ENCODE measurements around the gene ASMT. TPM values are rescaled to one million over a fixed set of nuclear protein-coding genes. Genes with fewer than 3 reads are reported as not detected.
"Not testable (repeated sequence)": the region's sequence is repeated elsewhere in the genome, so short reads cannot be mapped to it uniquely, and the experiment has no call there.

ASMT gene
- total RNA-seq (not detected), polyA plus RNA-seq (under 1 TPM in 3 of 4 donors, not detected in 1; 0.19 to 1.00 (median 0.91) TPM)

GRCh38 chrX:1614927-1615326 lies at the start of gene ASMT:
TSS of gene ASMT (plus strand) at chrX:1615059. CDS start at chrX:1615200, 141 bp downstream.
- Mint-ChIP-seq H3K27ac (peak within 1 kb of the TSS in 1 of 3 donors; percentile 38), H3K36me3 (no peaks in the 10 kb centered on the region), H3K27me3 (no peaks in the 10 kb centered on the region), H3K4me3 (no peak within 1 kb of the TSS), H3K9me3 (no peaks in the 10 kb centered on the region), H3K4me1 (no peaks in the 10 kb centered on the region)
- Histone ChIP-seq H3K4me3 (ENCODE audit: low read depth, low read length) (no peak within 1 kb of the TSS), H3K27ac (ENCODE audit: insufficient read depth, low read length, poor library complexity, severe bottlenecking) (no peak within 1 kb of the TSS), H3K4me1 (ENCODE audit: control insufficient read depth, insufficient read depth, low read length, poor library complexity, severe bottlenecking) (no peaks in the 10 kb centered on the region), H3K27me3 (ENCODE audit: control insufficient read depth, insufficient read depth, low read length) (no peaks in the 10 kb centered on the region), H3K9me3 (ENCODE audit: control insufficient read depth in 2 of 2, low read length in 2 of 2) (no peaks in the 10 kb centered on the region), H3K36me3 (ENCODE audit: control insufficient read depth, insufficient read depth, low read length) (no peaks in the 10 kb centered on the region)
- no peak for DNase-seq
- no peak for ATAC-seq (ENCODE audit: low read depth in 2 of 2)

- H3K4me3 ChIP-seq (ENCODE audit: low read depth, low read length); H3K9me3 Mint-ChIP-seq; H3K27me3 ChIP-seq (ENCODE audit: control insufficient read depth, insufficient read depth, low read length); H3K27me3 Mint-ChIP-seq; H3K9me3 ChIP-seq (ENCODE audit: control insufficient read depth in 2 of 2, low read length in 2 of 2); DNase-seq; ATAC-seq (ENCODE audit: low read depth in 2 of 2); H3K27ac Mint-ChIP-seq; H3K4me3 Mint-ChIP-seq; H3K27ac ChIP-seq (ENCODE audit: insufficient read depth, low read length, poor library complexity, severe bottlenecking); H3K36me3 Mint-ChIP-seq; H3K36me3 ChIP-seq (ENCODE audit: control insufficient read depth, insufficient read depth, low read length): not testable (repeated sequence)
- peaks cover 4 to 31% (median 12%) of the 10 kb centered on the region in 4 donors for H3K4me1 Mint-ChIP-seq
- peaks cover 52% of the 10 kb centered on the region for H3K4me1 ChIP-seq (ENCODE audit: control insufficient read depth, insufficient read depth, low read length, poor library complexity, severe bottlenecking)
These were observed 40.7 kb upstream of the ASMT start for GRCh38 chrX:1574181-1574580.

DNA sequence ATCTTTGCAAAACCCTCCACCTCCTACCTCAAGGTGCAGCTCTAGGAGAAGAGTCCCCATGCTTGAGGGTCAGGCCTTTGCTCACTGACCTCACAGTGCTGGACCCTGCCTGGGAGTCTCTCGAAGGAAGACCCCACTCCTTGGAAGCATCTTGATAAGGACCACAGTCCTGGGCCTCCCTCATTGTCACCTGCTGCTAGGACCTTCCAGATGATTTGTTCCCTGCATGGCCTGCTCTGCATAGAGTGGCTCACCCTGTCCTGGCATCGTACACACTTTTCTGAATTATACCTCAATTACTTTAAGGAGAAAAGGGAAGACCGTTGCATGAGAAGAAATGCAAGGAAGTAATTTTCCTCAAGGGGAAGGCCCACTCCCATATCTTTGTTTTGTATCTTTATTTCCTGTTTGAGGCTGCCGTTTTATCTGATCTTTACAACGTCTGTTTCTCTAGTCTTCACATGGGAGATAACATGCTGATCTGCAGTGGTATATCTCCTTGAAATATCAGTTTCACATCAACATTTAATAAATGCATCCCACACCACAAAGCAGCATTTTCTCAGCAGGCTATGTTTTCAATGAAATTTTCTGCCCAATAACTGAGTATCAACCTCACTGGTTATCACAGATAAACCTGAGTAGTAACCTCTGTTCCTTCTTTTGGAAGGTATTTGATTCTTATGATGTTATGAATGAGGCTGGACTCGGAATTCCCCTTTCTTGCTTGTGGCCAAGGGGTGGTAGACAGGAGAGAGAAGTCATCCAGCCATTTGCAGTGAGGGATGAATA lies 38.5 kb upstream of the ASMT start:
- peak overlapping the region; percentile 31 for H3K27ac ChIP-seq (ENCODE audit: insufficient read depth, low read length, poor library complexity, severe bottlenecking)
- H3K27ac Mint-ChIP-seq = no peak overlapping the region
- H3K36me3 Mint-ChIP-seq = no peaks in the 10 kb centered on the region
- ATAC-seq (ENCODE audit: low read depth in 2 of 2) (peak; percentile 46 to 61), DNase-seq (peak in 1 of 3 donors; percentile 52)
- no peak overlapping the region for H3K4me3 Mint-ChIP-seq
- peaks cover 6 to 21% (median 7%) of the 10 kb centered on the region in 4 donors for H3K4me1 Mint-ChIP-seq
- no peaks in the 10 kb centered on the region for H3K9me3 Mint-ChIP-seq
- H3K27me3 Mint-ChIP-seq = no peaks in the 10 kb centered on the region
- peaks cover 42% of the 10 kb centered on the region for H3K4me1 ChIP-seq (ENCODE audit: control insufficient read depth, insufficient read depth, low read length, poor library complexity, severe bottlenecking)
- no peaks in the 10 kb centered on the region for H3K27me3 ChIP-seq (ENCODE audit: control insufficient read depth, insufficient read depth, low read length)
- H3K36me3 ChIP-seq (ENCODE audit: control insufficient read depth, insufficient read depth, low read length) = no peaks in the 10 kb centered on the region
- peak overlapping the region; percentile 55 for H3K4me3 ChIP-seq (ENCODE audit: low read depth, low read length)
- no peaks in the 10 kb centered on the region for H3K9me3 ChIP-seq (ENCODE audit: control insufficient read depth in 2 of 2, low read length in 2 of 2)

DNA sequence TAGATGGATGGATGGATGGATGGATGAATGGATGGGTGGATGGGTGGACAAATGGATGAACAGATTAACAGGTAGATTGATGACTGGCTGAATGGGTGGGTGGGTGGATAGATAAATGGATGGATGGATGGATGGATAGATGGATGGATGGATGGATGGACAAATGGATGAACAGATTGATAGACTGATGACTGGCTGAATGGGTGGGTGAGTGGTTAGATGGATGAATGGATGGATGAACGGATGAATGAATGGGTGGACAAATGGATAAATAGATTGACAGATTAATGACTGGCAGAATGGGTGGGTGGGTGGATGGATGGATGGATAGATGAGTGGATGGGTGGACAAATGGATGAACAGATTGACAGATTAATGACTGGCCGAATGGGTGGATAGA lies 37.0 kb upstream of the ASMT start:
- Histone ChIP-seq H3K27me3 (ENCODE audit: control insufficient read depth, insufficient read depth, low read length) (no peaks in the 10 kb centered on the region), H3K27ac (ENCODE audit: insufficient read depth, low read length, poor library complexity, severe bottlenecking) (no peak overlapping the region), H3K4me3 (ENCODE audit: low read depth, low read length) (peak overlapping the region; percentile 44), H3K36me3 (ENCODE audit: control insufficient read depth, insufficient read depth, low read length) (no peaks in the 10 kb centered on the region), H3K9me3 (ENCODE audit: control insufficient read depth in 2 of 2, low read length in 2 of 2) (no peaks in the 10 kb centered on the region), H3K4me1 (ENCODE audit: control insufficient read depth, insufficient read depth, low read length, poor library complexity, severe bottlenecking) (peaks cover 47% of the 10 kb centered on the region)
- Mint-ChIP-seq H3K27me3 (no peaks in the 10 kb centered on the region), H3K27ac (no peak overlapping the region), H3K36me3 (no peaks in the 10 kb centered on the region), H3K9me3 (no peaks in the 10 kb centered on the region), H3K4me1 (peaks cover 7 to 13% (median 9%) of the 10 kb centered on the region in 4 donors), H3K4me3 (no peak overlapping the region)
- ATAC-seq (ENCODE audit: low read depth in 2 of 2) (no peak), DNase-seq (no peak)

DNA sequence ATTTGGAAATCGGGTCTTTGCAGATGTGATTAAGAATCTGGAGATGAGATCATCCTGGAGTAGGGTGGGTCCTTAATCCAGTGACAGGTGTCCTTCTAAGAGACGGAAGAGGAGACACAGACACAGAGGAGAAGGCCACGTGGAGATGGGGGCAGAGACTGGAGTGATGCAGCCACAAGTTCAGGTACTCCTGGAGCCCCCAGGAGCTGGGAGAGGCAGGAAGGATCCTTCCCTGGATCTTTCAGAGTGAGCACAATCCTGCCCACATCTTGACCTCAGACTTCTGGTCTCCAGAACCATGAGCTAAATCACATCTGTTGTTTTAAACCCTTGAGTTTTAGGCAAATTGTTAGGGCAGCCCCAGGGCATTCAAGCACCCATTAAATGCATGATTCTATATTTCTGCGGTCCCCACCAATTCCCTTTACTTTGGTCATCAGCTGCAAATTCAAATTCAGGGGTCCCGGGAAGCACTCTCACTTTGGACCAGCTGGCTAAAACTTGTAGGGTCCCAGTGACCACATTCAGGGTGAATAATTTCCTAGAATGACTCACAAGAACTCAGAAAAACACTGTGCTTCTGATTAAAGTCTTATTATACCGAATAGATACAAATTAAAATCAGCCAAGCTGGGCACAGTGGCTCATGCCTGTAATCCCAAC lies 36.2 kb upstream of the ASMT start:
- Histone ChIP-seq H3K27me3 (ENCODE audit: control insufficient read depth, insufficient read depth, low read length) (no peaks in the 10 kb centered on the region), H3K27ac (ENCODE audit: insufficient read depth, low read length, poor library complexity, severe bottlenecking) (no peak overlapping the region), H3K4me1 (ENCODE audit: control insufficient read depth, insufficient read depth, low read length, poor library complexity, severe bottlenecking) (peaks cover 51% of the 10 kb centered on the region), H3K9me3 (ENCODE audit: control insufficient read depth in 2 of 2, low read length in 2 of 2) (no peaks in the 10 kb centered on the region), H3K36me3 (ENCODE audit: control insufficient read depth, insufficient read depth, low read length) (no peaks in the 10 kb centered on the region), H3K4me3 (ENCODE audit: low read depth, low read length) (no peak overlapping the region)
- DNase-seq (no peak), ATAC-seq (ENCODE audit: low read depth in 2 of 2) (no peak)
- H3K9me3 Mint-ChIP-seq = no peaks in the 10 kb centered on the region
- no peak overlapping the region for H3K27ac Mint-ChIP-seq
- peaks cover 7 to 21% (median 13%) of the 10 kb centered on the region in 4 donors for H3K4me1 Mint-ChIP-seq
- H3K27me3 Mint-ChIP-seq = no peaks in the 10 kb centered on the region
- no peaks in the 10 kb centered on the region for H3K36me3 Mint-ChIP-seq
- H3K4me3 Mint-ChIP-seq = no peak overlapping the region

GRCh38 chrX:1581132-1581531 lies 33.7 kb upstream of the ASMT start:
- no peaks in the 10 kb centered on the region for H3K9me3 ChIP-seq (ENCODE audit: control insufficient read depth in 2 of 2, low read length in 2 of 2)
- no peak overlapping the region for H3K27ac ChIP-seq (ENCODE audit: insufficient read depth, low read length, poor library complexity, severe bottlenecking)
- no peaks in the 10 kb centered on the region for H3K36me3 ChIP-seq (ENCODE audit: control insufficient read depth, insufficient read depth, low read length)
- no peaks in the 10 kb centered on the region for H3K9me3 Mint-ChIP-seq
- peaks cover 7 to 26% (median 13%) of the 10 kb centered on the region in 4 donors for H3K4me1 Mint-ChIP-seq
- H3K27ac Mint-ChIP-seq = peak overlapping the region in 2 of 3 donors; percentile 23 to 36
- H3K4me3 ChIP-seq (ENCODE audit: low read depth, low read length) = no peak overlapping the region
- H3K4me3 Mint-ChIP-seq = peak overlapping the region in 3 of 4 donors; percentile 24 to 77 (median 27)
- ATAC-seq (ENCODE audit: low read depth in 2 of 2) (peak; percentile 62 to 69), DNase-seq (peak; percentile 51 to 87 (median 72))
- no peaks in the 10 kb centered on the region for H3K36me3 Mint-ChIP-seq
- H3K27me3 ChIP-seq (ENCODE audit: control insufficient read depth, insufficient read depth, low read length) = no peaks in the 10 kb centered on the region
- H3K27me3 Mint-ChIP-seq = no peaks in the 10 kb centered on the region
- H3K4me1 ChIP-seq (ENCODE audit: control insufficient read depth, insufficient read depth, low read length, poor library complexity, severe bottlenecking) = peaks cover 46% of the 10 kb centered on the region

DNA sequence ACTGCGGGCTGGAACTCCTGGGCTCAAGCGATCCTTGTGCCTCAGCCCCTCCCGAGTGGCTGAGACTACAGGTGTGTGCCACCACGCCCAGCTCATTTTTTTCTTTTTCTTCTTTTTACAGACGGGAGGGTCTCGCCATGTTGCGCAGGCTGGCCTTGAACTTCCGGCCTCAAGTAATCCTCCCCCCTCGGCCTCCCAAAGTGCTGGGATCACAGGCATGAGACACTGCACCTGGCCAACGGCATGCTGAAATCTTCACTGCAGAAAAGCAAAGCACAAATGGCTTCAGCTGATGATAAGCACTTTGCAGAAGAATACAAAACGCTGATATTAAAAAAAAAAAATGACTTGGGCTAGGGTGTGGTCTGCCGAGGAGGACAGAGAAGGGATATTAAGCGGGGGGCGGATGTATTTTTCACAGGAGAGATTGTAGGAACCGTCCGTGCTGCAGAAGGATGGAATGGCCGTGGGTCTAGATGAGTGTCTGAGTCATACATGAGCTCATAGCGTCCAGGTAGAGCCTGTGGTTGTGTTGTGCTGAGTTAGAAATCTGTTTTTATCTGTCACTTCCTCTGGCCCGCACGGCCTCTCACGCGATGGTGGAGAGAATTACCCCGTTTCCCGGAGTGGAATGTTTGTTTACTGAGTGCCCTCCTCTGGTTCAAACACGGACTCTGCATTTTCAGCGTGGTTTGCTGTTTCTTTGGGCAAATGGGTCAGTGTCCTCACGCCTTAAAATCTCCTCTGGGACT lies 32.0 kb upstream of the ASMT start:
- H3K9me3 ChIP-seq (ENCODE audit: control insufficient read depth in 2 of 2, low read length in 2 of 2) = no peaks in the 10 kb centered on the region
- H3K27me3 ChIP-seq (ENCODE audit: control insufficient read depth, insufficient read depth, low read length) = no peaks in the 10 kb centered on the region
- H3K9me3 Mint-ChIP-seq = no peaks in the 10 kb centered on the region
- no peaks in the 10 kb centered on the region for H3K36me3 ChIP-seq (ENCODE audit: control insufficient read depth, insufficient read depth, low read length)
- no peak overlapping the region for H3K27ac ChIP-seq (ENCODE audit: insufficient read depth, low read length, poor library complexity, severe bottlenecking)
- peak in 1 of 3 donors; percentile 77 for DNase-seq
- H3K4me1 Mint-ChIP-seq = peaks cover 7 to 33% (median 13%) of the 10 kb centered on the region in 4 donors
- H3K4me1 ChIP-seq (ENCODE audit: control insufficient read depth, insufficient read depth, low read length, poor library complexity, severe bottlenecking) = peaks cover 36% of the 10 kb centered on the region
- ATAC-seq (ENCODE audit: low read depth in 2 of 2) = peak; percentile 70 to 73
- H3K36me3 Mint-ChIP-seq = no peaks in the 10 kb centered on the region
- peak overlapping the region; percentile 30 for H3K4me3 ChIP-seq (ENCODE audit: low read depth, low read length)
- peak overlapping the region; percentile 20 to 80 (median 71) for H3K27ac Mint-ChIP-seq
- peak overlapping the region in 2 of 4 donors; percentile 34 to 61 for H3K4me3 Mint-ChIP-seq
- no peaks in the 10 kb centered on the region for H3K27me3 Mint-ChIP-seq
